HG02870 (cell line): ENCODE data around the gene PRPSAP2.
"Not testable (repeated sequence)": the region's sequence is repeated elsewhere in the genome, so short reads cannot be mapped to it uniquely, and the experiment has no call there.

ENCODE experiments used
- ATAC-seq: cut with Tn5 transposase; IDR thresholded peaks from one replicate; pipeline ENCODE4 v1.9.1; 2021; ENCODE audit warnings: mild to moderate bottlenecking, moderate library complexity; ENCODE audit not compliant: unreplicated experiment

Gene PRPSAP2, protein sequence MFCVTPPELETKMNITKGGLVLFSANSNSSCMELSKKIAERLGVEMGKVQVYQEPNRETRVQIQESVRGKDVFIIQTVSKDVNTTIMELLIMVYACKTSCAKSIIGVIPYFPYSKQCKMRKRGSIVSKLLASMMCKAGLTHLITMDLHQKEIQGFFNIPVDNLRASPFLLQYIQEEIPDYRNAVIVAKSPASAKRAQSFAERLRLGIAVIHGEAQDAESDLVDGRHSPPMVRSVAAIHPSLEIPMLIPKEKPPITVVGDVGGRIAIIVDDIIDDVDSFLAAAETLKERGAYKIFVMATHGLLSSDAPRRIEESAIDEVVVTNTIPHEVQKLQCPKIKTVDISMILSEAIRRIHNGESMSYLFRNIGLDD

DNA sequence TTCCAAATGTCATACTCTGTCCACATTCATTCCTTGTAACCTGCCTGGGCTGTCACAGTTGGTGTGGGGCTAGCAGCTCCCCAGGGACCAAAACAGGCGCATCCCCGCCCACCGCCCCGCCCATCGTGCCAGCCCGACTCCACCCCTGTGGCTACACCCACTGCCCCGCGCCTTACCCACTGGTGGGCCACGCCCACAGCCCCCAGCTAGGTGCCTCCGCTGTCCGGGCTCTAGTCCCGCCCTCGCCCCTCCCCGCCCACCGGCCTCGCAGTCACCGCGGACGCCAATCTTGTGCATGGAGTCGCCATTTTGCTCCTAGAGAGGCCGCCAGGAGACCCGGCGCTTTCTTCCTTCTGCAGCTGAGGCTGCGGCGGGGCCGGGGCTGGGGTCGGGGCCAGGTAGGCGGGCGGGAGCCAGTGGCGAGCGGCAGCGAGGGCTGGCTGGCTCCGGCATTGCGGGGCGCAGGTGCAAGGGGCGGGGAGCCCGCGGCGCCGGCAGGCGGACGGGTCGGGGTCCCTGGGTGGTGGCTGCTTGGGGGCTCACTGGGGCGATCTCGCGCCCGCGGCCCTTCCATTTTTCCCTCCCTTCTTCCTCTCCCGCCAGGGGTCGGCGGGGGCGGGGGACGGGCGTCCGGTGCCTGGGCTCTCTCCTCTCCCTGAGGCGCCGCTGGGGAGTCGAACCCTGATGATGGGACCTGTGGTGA, at the start of gene PRPSAP2:
PRPSAP2 (plus strand) TSS at position 268 of the 703 bp plus-strand sequence. CDS start 7,703 bp downstream, outside the sequence.
- ATAC-seq, result peak; percentile 49

DNA sequence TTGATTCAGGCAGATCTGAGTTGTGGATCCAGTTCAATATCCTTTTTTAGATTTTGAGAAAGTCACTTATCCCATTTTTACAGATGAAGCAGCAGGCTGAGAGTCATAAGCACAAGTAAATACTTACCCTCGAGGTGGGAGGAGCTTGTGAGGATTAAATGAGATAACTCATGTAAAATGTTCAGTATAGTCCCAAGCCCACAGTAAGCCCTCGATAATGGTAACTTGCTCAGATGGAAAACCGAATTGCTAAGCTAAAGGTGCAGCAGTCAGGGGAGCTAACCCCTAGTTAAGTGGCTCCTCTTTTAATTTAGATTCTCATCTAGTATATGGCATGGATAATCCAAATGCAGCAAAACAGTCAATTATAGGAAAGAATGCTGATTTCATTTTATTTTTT, 42.0 kb upstream of the PRPSAP2 start:
- not testable (repeated sequence) for ATAC-seq

DNA sequence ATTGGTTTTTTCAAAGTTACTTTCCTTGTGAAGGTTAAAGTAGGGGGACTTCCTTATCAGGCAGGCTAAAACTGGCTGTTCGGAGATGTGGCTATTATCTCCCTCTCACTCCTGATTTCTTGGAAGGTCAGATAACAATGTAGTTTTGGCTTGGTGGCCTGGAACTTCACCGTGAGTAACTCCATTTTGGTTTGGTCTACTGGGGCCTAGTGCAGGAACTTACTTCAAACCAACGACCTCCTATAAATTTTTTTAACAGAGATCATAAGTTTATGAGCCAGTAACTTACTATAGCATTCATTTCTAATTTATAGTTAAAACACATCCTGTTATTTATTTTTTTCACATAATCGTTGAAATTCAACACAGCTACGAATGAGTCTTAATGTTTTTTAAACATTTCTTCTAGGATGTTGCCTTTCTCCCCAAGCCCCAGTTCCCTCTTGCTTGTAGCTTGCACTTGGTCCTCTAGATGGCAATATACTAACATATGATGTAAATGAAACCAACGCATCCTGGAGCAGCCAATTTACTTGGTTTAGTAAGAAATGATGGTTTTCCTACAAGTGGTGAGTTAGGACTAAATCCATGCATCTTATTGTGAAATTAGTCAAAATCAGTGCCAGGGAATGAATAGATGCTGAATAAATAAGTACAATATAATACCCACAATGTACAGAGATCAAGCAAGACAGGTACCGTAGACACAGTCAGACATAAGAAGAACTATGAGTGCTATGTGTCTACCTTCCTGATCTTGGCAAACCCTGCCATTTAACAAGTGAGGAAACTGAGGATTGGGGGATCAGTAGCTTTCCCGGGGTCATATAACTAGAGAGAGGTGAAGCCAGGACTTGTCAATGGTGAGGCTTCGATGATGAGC, 41.2 kb upstream of the PRPSAP2 start:
- ATAC-seq, result not testable (repeated sequence)

DNA sequence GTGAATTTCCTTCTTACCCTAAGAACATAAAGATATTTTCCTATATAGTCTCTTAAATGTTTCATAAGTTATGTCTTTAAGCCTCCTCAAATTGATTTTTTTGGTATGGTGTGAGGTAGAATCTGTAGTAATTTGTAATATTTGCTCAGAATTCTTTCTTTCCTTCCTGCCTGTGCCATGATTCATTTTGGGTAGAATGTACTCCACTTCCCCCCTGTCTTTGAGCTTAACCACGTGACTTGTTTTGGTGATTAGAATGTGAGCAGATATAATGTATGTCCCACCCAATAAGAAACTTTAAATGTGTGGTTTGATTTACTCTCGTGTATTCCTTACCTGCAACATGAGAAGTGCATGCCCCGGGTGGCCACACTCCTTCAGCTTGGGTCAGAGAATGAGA, 36.5 kb upstream of the PRPSAP2 start:
- not testable (repeated sequence) for ATAC-seq

DNA sequence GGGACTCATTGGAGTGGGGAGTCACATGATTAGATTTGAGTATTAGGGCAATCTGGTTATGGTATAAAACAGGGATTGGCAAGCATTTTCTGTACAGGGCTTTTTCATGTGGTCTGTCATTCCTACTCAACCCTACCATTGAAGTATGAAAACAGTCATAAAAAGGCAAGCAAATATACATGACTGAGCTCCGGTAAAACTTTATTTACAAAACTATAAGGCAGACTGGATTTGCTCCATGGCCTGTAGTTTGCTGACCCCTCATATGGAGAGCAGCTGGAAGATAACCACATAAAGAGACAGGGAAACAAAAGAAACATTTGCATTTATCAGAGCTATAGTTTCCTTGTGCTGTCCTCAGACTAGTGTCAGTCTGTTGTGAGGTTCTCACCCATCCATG, 30.3 kb upstream of the PRPSAP2 start:
- not testable (repeated sequence) for ATAC-seq

DNA sequence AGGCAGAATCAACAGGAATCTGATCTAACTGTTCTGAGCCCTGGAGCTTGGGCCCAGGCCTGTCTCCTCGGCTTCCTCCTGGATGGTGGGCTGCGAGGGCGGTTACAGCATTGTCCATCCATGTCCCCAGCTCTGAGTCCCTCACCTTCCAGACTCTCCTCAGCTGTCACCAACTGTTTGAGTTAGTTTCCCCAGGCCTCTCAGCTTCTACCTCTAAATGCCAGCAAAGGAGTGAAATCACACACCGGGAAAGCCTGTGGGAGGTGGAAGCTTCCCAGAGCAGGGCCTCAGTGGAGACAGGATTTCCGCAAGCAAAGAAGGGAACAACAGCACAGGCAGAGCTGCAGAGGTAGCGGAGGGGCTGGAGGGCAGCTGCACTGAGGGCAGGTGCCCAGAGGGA, 9.4 kb upstream of the PRPSAP2 start:
- no peak for ATAC-seq

DNA sequence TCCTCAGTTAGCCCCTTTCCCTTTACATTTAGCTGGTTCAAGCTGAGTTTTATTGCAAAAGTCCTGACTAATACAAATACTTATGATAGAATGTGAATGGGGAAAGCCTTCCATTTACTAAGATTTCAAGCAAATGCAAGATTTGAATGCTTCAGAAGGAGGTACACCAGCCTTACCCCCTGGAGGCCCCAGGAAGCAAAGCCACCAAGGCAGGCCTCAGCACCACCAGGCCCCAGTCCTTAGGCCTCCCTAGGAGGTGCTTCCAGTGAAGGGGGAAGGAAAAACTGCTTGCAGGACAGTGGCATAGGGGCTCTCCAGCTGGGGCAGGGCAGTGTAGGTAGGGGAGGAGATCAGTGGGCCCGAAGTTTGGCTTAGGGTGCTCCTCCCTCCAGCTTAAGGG, 7.3 kb upstream of the PRPSAP2 start:
- ATAC-seq, result no peak

DNA sequence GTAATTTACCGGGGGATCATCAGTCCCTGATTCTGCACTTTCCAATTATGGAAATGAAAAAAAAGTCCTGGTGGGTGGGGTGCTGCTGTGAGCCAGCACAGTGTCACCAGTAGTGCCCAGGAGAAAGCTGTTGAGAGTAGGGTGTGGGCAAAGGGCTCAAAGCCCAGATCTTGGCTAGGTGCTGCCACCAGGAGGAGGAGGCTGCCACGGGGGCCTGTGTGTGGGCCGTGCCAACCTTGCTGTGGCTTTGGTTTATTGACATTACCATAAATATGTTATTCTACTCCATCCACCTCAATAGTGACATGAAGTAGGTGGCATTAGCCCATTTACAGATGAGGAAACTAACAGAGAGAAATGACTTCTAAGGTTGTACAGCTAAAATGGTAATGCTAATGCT, 6.7 kb upstream of the PRPSAP2 start:
- no peak for ATAC-seq

DNA sequence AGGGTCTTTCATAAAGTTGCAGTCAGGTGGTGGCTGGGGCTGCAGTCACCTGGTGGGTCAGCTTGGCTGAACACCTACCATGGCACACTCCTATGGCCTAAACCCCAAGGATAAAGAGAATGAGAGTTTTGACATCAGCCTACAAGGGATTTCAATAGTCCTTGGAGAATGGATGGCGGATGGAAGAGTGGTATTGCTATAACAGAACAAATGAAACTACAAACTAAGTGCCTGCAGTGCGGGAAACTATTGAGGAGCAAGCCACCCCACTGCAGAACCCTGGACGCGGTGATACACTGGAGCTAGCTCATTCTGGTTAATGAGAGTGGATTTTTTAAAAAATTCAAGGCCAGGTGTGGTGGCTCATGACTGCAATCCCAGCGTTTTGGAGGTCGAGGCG, 3.0 kb upstream of the PRPSAP2 start:
- ATAC-seq, result no peak

DNA sequence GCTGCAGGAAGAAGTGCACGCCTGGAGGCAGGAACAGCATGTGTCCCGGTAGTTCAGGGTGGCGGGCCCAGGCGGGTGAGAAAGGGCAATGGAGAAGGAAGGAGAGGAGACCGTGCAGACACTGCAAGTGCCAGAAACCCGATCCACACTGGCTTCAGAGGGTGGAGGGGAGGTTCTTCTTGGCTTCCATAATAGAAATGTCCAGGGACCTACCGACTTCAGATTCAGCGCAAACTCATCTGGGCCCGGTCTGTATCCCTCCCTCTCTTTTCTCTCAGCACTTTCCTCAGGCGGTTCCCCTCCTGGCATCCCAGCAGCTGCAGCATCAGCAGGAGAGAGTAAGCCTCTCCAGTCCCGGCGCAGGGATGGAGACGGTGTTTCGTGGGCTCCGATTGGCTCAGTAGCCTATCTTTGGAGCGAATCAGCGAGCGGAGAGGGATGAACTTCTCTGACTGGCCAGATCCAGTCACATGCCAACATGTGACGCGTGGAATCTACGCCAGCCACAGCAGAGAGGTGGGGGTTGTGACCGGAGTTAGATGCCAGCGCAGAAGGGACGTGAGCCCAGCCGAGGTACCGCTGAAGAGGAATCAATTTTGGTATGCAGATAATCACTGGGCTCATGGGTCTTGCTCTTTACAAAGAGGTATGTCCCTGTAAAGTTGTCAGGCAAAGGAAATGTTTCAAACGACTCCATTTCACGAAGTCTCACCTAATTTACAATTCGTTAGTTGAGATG, 1.9 kb upstream of the PRPSAP2 start:
- ATAC-seq, result peak; percentile 75

DNA sequence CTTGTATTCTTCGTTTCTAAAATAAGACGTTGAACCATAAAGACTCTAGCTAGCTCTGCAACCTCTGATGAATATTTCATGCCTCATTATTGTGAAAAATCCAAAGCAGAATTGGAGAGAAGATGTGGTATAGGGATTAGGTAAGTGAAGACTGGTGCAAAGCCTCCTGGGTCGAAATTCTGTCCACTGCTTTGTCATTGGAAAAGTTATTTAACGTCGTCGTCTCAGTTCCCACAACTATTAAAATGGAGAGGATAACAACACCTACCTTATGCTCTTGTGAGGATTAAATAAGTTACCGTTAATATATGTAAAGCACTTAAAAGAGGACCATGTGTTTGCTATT, 1.4 kb upstream of the PRPSAP2 start:
- ATAC-seq, result no peak

DNA sequence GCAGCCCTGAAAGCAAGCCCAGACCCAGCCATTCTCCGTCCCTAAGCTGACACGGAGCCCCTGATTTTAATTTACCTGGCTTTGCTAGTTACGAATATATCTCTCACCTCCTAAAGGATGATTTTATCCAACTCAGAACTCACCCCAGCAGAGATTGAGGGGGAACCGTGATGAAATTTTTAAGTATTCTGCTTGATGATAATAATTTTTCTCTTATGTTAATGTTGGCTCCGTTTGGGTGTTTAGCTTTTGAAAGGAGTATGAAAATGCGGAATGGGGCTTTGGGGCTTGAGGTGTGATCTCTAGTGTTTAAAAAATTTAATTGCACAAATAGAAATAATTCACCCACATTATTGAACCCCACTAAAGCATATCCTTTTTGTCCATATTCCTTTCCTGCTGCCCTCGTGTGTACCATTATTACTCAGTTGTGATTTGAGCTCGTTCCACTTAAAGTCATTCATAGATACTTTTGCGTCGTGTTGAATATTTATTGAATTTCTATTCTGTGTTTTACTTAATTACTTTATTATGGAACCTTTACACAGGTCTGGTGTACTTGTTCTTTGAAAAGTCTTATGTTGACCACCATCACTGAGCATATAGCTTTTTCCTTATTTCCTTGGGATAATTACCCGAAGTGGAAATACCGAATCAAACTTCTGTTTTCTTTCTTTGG, 775 bp downstream of the PRPSAP2 start:
- no peak for ATAC-seq

DNA sequence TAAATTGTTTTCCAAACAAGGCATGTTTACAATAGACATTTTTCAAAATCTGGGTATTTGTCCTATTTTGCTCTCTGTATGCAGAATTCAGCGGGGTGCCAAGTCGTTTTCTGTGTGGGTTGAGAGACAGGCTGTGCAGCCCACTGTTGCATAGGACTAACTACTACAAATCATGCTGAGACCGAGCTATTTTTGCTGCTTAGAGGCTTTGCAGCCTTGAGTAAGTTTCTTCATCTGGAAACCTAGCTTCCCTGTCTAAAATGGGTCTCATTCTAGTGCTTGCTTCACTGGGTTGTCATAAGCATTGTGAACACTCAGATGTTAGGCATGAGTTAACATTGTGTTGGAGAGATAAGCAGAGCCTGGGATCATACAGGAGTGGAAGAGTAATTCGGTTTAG, 1.3 kb downstream of the PRPSAP2 start:
- no peak for ATAC-seq

DNA sequence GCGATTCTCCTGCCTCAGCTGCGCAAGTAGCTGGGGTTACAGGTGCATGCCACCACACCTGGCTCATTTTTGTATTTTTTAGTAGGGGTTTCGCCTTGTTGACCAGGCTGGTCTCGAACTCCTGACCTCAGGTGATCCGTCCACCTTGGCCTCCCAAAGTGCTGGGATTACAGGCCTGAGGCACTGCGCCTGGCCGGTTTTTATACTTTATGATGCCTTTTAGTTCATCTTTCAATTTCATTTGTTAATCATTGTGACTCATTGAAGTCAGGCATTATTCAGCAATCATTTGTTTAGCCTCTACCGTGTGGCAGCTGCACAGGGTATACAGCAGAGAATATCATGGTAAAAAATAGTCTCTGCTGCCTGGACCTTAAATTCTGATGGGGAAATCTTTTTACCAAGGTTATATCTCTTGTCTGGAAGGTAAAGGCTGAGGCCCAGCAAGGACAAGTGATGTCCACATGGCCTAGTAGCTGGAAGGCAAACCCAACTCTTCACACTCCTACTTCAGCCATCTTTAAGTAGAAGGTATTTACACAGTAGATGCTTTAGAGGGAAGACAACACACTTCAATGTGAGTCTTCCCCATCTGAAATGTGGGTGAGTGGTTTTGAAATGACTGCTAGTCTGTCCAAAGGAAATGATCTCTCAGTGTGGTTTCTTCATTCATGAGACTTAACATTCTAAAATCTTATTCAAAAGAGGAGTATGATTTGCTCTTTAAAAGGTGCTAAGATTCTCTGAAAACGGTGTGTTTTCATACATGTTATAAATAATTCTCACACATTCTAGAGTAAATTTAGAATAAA, 2.4 kb downstream of the PRPSAP2 start:
- peak; percentile 45 for ATAC-seq

DNA sequence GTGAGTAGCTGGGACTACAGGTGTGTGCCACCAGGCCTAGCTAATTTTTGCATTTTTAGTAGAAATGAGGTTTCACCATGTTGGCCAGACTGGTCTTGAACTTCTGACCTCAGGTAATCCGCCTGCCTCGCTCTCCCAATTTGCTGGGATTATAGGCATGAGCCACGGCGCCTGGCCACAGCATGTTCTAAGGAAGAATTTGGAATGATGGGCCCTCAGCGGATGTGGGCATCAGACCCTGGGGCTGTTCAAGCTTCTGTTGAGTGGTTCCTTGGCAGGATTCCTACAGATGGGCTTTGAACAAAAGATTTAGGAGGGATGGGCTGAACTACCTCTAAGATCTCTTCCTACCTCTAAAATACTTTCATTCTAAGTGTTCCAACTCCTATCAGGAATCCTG, 4.1 kb downstream of the PRPSAP2 start:
- ATAC-seq, result no peak

DNA sequence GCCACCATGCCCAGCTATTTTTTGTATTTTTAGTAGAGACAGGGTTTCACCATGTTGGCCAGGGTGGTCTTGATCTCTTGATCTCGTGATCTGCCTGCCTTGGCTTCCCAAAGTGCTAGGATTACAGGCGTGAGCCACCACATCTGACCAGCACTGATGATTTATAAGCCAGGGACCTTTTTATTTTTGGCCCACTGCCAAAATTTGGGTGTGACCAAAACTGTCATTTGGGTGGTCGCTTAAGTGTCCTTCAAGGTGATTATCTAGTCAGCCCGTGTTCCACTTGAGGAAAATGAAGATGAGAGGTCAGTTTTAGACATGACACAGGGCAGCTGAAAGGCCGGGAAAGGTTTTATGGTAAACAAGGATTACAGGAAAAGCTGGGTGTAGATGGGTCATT, 7.1 kb downstream of the PRPSAP2 start:
- ATAC-seq, result not testable (repeated sequence)

DNA sequence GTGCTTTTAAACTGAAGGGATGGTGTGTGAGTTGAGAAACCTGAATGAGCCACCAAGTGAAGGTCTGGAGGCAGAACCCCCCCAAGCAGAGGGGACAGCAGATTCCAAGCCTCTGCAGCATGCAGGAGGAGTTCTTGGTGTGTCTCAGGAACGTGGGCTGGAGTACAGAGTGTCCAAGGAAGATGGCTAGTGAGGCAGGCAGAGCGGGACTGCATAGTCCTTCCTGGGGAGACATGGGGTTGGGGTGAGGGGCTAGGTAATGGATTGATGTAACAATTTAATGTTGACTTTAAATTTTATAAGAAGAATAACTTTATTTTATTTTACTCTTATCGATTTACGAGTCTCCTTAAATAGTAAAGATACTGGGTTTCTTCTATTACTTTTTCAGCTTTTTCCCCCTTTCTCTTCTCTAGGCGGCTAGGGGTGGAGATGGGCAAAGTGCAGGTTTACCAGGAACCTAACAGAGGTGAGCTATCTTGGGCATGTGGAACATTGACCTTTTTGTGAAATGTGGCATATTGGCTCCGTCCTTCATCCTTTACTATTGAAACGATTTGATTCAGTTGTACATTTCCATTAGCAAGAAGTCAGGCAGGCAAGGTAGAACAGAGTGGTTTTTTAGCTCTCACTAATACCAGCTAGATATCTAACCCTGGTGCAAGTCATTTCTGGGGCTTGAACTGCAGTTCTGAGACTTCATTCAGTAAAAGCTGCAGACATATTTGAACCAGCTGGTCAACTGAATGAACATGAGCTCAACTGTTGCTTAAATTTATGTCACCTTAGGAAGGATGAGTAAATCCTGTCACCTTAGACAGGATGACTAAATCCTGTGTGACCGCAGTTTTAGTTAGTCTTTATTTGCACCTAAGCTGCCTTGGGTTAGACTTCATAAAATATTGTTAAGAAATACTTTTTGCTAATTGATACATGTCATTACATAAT, 9.2 kb downstream of the PRPSAP2 start:
- ATAC-seq, result no peak

DNA sequence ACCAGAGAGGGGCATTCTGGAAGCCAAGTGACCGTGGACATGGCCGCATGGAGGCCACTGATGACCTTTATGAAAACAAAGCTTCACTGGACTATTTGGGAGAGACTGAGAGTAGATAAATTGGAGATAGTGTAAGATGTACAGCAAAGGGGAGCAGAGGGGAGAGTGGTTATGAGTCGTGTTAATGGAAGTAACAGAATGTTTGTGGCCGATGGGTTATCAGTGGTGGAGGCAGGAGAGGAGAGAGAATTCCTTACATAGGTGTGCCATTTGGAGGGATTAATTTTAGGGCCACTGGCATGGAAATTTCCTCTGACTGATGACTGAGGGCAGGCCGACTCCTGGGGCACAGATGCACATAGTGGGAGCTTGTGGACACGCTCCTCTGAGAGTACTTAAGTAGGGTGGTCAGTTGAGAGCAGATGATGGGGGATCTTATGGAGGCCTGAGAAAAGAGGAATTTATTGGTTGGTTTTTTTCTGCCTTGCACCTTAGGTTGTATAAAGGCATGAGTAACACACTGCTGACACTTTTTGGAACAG, 19.2 kb downstream of the PRPSAP2 start:
- no peak for ATAC-seq
